GM21737 (cell line): ENCODE results near the gene ZFP57.

ENCODE experiments used
- ATAC-seq: cut with Tn5 transposase; IDR thresholded peaks from one replicate; pipeline ENCODE4 v1.9.1; 2021; ENCODE audit warnings: mild to moderate bottlenecking, moderate library complexity; ENCODE audit not compliant: unreplicated experiment

ZFP57 gene

GRCh38 chr6:29680904-29681303, at the start of gene ZFP57:
TSS of gene ZFP57 (minus strand) at chr6:29681152. CDS start at chr6:29677003, 4,149 bp downstream.
- no peak for ATAC-seq

- no peak for ATAC-seq
Measured at GRCh38 chr6:29730575-29731126, 49.7 kb upstream of the ZFP57 start.

GRCh38 chr6:29729774-29730328, 48.9 kb upstream of the ZFP57 start:
- ATAC-seq: no peak

GRCh38 chr6:29728875-29729270, 47.9 kb upstream of the ZFP57 start:
- no peak for ATAC-seq

- no peak for ATAC-seq
Measured at GRCh38 chr6:29728173-29728874, 47.4 kb upstream of the ZFP57 start.

- ATAC-seq: no peak
Measured at GRCh38 chr6:29727637-29728036, 46.7 kb upstream of the ZFP57 start.

GRCh38 chr6:29726571-29727194, 45.7 kb upstream of the ZFP57 start:
- no peak for ATAC-seq

- no peak for ATAC-seq
Measured at GRCh38 chr6:29726001-29726400, 45.0 kb upstream of the ZFP57 start.

GRCh38 chr6:29724937-29725869, 44.3 kb upstream of the ZFP57 start:
- no peak for ATAC-seq

GRCh38 chr6:29723666-29724588, 43.0 kb upstream of the ZFP57 start:
- ATAC-seq: peak; percentile 34

- ATAC-seq: peak; percentile 91
Measured at GRCh38 chr6:29723262-29723665, 42.3 kb upstream of the ZFP57 start, which contains the start of gene HLA-F. TSS of gene HLA-F (plus strand) at chr6:29723434. CDS start at chr6:29723464, 30 bp downstream.

GRCh38 chr6:29720863-29721262, 39.9 kb upstream of the ZFP57 start:
- no peak for ATAC-seq

- no peak for ATAC-seq
Measured at GRCh38 chr6:29710281-29710941, 29.5 kb upstream of the ZFP57 start.

GRCh38 chr6:29709188-29709587, 28.2 kb upstream of the ZFP57 start:
- no peak for ATAC-seq

GRCh38 chr6:29708432-29709179, 27.7 kb upstream of the ZFP57 start:
- no peak for ATAC-seq

- no peak for ATAC-seq
Measured at GRCh38 chr6:29705389-29706231, 24.7 kb upstream of the ZFP57 start.

- no peak for ATAC-seq
Measured at GRCh38 chr6:29702519-29703103, 21.7 kb upstream of the ZFP57 start.
